Endometrium (tissue), 2 donors: Measurements from ENCODE around the gene SLC36A1.

Experiments used
- FAIRE-seq: peaks from 2 replicates; lab custom pipeline; 2012; peaks lifted over from hg19 to GRCh38; lab: Jason Lieb, UNC
- donor health status: control.
- donor health status: control.

The SLC36A1 gene

GRCh38 chr5:151451626-151452520 is 4.5 kb downstream of the SLC36A1 start:
- peak; percentile 15 for FAIRE-seq

- FAIRE-seq, result no peak
These were observed 6.8 kb downstream of the SLC36A1 start for GRCh38 chr5:151454166-151454565.

GRCh38 chr5:151454889-151455288 is 7.5 kb downstream of the SLC36A1 start:
- no peak for FAIRE-seq

GRCh38 chr5:151456321-151456940 is 9.0 kb downstream of the SLC36A1 start:
- no peak for FAIRE-seq

- FAIRE-seq, result no peak
These were observed 10.9 kb downstream of the SLC36A1 start for GRCh38 chr5:151458314-151458713.

GRCh38 chr5:151459680-151460324 is 12.4 kb downstream of the SLC36A1 start:
- no peak for FAIRE-seq

DNA sequence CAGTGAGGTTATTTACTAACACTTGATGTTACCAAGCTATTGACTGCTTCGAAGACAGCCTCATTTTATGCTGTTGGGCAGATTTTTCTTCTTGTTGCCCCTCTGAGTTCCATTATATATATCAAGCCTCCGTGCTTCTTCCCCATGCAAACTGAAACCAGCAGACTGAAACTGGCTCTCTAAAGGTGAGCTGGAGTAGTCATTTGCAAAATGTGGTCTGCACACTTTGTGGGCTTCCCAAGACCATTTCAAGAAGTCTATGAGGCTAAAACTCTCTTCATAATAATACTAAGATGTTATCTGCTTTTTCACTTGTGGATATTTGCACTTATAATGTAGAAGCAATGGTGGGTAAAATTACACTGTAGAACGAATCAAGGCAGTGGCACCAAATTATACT is 13.9 kb downstream of the SLC36A1 start:
- no peak for FAIRE-seq

- no peak for FAIRE-seq
These were observed 16.0 kb downstream of the SLC36A1 start for GRCh38 chr5:151463137-151464029.

DNA sequence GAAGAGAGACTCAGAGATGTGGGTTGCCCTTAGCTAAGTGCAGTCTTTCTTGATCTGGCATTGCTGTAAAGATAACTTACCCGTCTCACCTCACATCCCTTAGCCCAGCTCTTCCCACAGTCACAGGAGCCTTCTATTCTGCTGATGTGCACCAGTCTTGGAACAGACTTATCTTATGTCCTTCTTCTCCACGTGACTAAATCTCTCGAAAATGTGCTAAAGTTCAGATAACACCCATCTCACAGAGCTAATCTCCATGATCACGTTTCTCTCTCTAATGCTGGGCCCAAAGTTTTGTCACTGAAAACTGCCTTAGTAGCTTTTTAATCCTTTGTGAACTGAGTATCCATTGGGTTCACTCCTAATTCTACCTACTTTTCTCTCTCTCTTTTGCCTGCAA is 16.7 kb downstream of the SLC36A1 start:
- no peak for FAIRE-seq

GRCh38 chr5:151465476-151465875 is 18.1 kb downstream of the SLC36A1 start:
- no peak for FAIRE-seq

DNA sequence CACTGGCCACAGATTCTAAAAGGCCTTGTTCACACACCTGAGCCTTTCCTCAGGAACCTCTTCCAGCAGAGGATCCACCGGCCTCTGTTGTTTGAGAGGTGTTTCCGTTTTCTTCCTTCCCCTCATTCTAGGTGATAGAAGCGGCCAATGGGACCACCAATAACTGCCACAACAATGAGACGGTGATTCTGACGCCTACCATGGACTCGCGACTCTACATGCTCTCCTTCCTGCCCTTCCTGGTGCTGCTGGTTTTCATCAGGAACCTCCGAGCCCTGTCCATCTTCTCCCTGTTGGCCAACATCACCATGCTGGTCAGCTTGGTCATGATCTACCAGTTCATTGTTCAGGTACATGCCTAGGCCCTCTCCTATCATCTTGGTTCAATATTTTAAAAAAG is 20.2 kb downstream of the SLC36A1 start:
- FAIRE-seq, result no peak

DNA sequence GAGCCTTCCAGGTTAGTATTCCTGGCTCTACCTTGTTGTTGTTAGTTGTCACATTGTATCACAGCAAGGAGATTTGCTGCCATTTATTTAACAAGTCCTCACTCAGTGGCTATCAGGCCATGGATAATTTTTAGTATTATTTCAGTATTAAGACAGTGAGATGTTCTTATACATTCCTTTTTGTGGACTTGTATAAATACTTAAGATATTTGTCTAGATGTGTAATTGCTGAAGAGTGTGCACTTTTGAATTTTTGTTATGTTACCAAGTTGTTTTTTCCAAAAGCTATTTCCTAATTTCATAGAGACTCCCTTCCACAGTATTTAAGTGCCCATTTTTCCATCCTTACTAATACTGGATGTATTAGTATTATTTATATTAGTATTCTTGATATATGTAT is 22.0 kb downstream of the SLC36A1 start:
- FAIRE-seq, result no peak

DNA sequence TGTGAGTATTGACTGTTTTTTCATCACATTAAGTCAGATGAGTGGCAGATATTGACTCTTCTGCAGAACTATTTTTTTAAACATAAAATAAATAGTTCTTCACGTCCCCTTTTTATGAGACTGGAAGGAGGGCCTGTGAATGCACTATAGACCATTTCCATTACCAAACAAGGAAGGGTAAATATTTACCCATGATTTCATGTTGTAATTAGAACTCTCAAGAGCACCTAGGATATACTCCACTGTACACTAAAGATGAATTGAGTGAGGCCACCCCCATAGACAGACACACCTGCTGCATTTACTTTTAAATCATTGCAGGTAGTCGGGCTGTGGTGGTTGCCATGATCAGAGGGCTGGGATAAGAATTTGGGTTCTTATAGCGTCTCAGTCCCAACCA is 22.6 kb downstream of the SLC36A1 start:
- FAIRE-seq, result no peak

GRCh38 chr5:151470439-151470838 is 23.0 kb downstream of the SLC36A1 start:
- FAIRE-seq, result no peak

GRCh38 chr5:151471276-151471675 is 23.9 kb downstream of the SLC36A1 start:
- no peak for FAIRE-seq

DNA sequence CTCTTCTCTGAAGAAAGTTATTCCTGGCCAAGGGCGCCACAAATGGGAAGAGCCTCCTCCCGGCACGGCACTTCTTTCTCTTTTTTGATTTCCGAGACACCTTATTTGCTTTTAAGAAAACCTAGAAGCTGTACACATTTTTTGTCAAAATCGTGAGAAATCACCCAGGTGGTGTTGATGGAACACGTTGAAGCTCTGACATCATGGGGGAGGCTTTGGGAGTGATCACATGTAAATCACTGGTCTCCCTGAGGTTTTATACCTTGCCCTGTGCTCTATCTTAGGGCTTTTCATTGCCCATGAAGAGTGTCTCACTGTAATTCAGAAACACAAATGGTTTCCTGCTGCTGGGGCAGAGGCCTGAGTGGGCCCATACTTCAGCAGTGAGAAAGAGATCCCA is 27.4 kb downstream of the SLC36A1 start:
- no peak for FAIRE-seq

DNA sequence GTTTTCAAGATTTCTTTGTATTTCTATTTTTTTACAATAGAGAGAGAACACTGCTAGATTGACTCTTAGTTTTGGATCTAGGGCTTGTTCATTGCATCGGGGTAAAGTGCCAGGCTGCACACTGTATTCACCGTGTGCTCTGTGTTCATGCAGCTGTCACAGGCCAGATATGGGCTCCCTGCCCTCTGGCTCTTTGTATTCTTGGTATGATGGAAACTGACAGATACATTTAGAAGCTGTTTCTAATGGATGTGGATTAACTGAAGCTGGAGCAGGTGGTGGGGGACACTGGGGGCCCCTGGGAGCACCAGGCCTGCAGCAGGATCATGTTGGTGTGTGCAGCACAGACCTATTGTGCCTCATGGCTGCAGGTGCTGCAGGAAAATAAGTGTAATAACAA is 28.0 kb downstream of the SLC36A1 start:
- no peak for FAIRE-seq

GRCh38 chr5:151476016-151476415 is 28.6 kb downstream of the SLC36A1 start:
- FAIRE-seq, result no peak

DNA sequence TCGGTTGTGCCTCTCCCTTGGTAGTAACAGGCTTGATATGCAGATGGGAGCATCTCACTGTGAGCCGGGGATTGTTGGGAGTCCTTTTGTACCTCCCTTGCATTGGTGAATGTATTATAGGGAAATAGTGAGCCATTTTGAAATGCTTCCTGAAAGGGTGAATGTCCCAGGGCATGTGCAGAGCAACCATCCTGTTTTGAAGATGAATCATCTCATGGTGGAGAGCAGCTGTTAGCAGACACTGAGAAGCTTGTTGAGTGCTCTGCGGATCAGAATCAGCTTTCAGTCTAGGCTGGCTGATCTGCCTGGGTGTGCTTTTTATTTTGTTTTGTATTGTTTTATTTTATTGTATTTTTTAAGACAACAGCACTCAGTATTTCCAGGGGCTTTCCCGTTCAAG is 29.7 kb downstream of the SLC36A1 start:
- no peak for FAIRE-seq

GRCh38 chr5:151480384-151481293 is 33.2 kb downstream of the SLC36A1 start:
- no peak for FAIRE-seq

- FAIRE-seq, result no peak
These were observed 35.8 kb downstream of the SLC36A1 start for GRCh38 chr5:151483176-151483575.
